Body of pancreas (tissue), 4 donors: ENCODE data around the gene GRAMD4. TPM values are rescaled to one million over a fixed set of nuclear protein-coding genes. Genes with fewer than 3 reads are reported as not detected.
A peak's percentile ranks its signal among the peaks of the same experiment; 100 is the strongest.

Source experiments
- ATAC-seq: fragments of 150-250 bp; one replicate; pipeline ENCODE4 v1.9.1; 2016
- DNase-seq, 4 donors: peaks; one replicate each; pipeline ENCODE4 v3.0.0-alpha.2; 2019
- H3K27ac ChIP-seq, 4 donors: fragments of 200-600 bp; sonication (generic); 1 replicate in 3 of 4; 2 replicates in 1 of 4; pipeline versions ENCODE4 v1.5.1 to v1.6.1; 2016 to 2019; ENCODE audit warnings: mild to moderate bottlenecking in 1 of 4, mixed read lengths in 1 of 4, moderate library complexity in 1 of 4
- H3K27me3 ChIP-seq, 2 donors: fragments of 200-600 bp; sonication (generic); one replicate each; pipeline ENCODE4 v1.6.0; 2016; ENCODE audit warnings: mild to moderate bottlenecking in 1 of 2
- H3K36me3 ChIP-seq, 2 donors: fragments of 200-600 bp; sonication (generic); replicated peaks in 1 of 2; 2 replicates each; pipeline ENCODE4 v1.5.1; 2016; ENCODE audit warnings: low read depth in 2 of 2; ENCODE audit not compliant: insufficient read depth in 1 of 2
- H3K4me1 ChIP-seq: fragments of 200-600 bp; sonication (generic); one replicate; pipeline ENCODE4 v1.6.0; 2016
- H3K4me3 ChIP-seq, 2 donors: fragments of 200-600 bp; sonication (generic); 1 replicate in 1 of 2; 2 replicates in 1 of 2; pipeline ENCODE4 v1.5.1; 2016 to 2019
- H3K9me3 ChIP-seq, 3 donors: fragments of 200-600 bp; sonication (generic); 1 replicate in 2 of 3; 2 replicates in 1 of 3; pipeline ENCODE4 v1.5.1; 2016
- POLR2A ChIP-seq, 3 donors: fragments of 450-650 bp; IDR thresholded peaks; one replicate each; pipeline ENCODE4 v1.6.1; 2016; ENCODE audit warnings: antibody characterized with exemption in 3 of 3, mild to moderate bottlenecking in 2 of 3
- WGBS, 2 donors: methylation state at CpG; one replicate each; pipeline ENCODE4 v1.1.5; 2017; 5-methylcytosine and 5-hydroxymethylcytosine counted together
- intact Hi-C: fragments of 100-400 bp; cut with DNase I; formaldehyde crosslinking; loops from one replicate; pipeline ENCODE4 v1.15.1; 2023
- total RNA-seq, 2 donors: library from RNA; depleted of rRNA; stranded (reverse); fragments of >200 nt; gene quantifications; one replicate each; pipeline ENCODE4 v1.1.0, GENCODE V29; 2016
- TF ChIP-seq, protein P1 (sequence below), 7 experiments: fragments of 450-650 bp in 4 of 7; fragments of 200-600 bp in 3 of 7; sonication (generic) in 3 of 7; IDR thresholded peaks; one replicate each; pipeline ENCODE4 v1.5.1; 2016 to 2019; ENCODE audit warnings: antibody characterized with exemption in 7 of 7

The GRAMD4 gene
- total RNA-seq, 2 donors from 2014 or later = 29.3 to 62.3 TPM

DNA sequence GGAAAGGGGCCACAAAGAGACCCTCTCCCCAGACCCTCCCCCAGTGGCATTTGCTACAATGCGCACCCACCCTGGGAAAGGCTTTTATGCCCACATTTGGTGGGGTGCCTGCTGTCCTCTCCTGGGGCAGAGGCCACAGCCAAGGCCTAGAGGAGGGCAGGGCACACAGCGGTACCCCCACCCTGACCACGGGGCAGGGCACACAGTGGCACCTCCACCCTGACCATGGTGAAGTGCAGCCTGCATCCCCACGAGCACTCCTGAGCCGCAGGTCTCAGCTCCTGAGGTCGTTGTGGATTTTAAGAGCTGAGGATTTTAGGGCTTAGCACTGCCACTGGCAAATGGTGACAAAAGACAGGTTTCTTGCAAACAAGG is 83.8 kb downstream of the GRAMD4 start:
- Histone ChIP-seq H3K36me3 (peaks cover 3 to 25% of the 10 kb centered on the region in 2 donors), H3K27me3 (no peaks in the 10 kb centered on the region), H3K27ac (no peak overlapping the region), H3K4me1 (peaks cover 20% of the 10 kb centered on the region), H3K9me3 (no peaks in the 10 kb centered on the region), H3K4me3 (no peak overlapping the region)
- WGBS, 2 donors = 96 to 100% methylated on average over 5 to 6 of the region's 6 CpGs
- ATAC-seq (no peak), DNase-seq (no peak)
- intact Hi-C loops = no loop called here
- no peak for TF ChIP-seq POLR2A (IDR thresholded peaks at IDR 0.05)
- TF ChIP-seq, protein P1, sequence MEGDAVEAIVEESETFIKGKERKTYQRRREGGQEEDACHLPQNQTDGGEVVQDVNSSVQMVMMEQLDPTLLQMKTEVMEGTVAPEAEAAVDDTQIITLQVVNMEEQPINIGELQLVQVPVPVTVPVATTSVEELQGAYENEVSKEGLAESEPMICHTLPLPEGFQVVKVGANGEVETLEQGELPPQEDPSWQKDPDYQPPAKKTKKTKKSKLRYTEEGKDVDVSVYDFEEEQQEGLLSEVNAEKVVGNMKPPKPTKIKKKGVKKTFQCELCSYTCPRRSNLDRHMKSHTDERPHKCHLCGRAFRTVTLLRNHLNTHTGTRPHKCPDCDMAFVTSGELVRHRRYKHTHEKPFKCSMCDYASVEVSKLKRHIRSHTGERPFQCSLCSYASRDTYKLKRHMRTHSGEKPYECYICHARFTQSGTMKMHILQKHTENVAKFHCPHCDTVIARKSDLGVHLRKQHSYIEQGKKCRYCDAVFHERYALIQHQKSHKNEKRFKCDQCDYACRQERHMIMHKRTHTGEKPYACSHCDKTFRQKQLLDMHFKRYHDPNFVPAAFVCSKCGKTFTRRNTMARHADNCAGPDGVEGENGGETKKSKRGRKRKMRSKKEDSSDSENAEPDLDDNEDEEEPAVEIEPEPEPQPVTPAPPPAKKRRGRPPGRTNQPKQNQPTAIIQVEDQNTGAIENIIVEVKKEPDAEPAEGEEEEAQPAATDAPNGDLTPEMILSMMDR (IDR thresholded peaks at IDR 0.05) = no peak

DNA sequence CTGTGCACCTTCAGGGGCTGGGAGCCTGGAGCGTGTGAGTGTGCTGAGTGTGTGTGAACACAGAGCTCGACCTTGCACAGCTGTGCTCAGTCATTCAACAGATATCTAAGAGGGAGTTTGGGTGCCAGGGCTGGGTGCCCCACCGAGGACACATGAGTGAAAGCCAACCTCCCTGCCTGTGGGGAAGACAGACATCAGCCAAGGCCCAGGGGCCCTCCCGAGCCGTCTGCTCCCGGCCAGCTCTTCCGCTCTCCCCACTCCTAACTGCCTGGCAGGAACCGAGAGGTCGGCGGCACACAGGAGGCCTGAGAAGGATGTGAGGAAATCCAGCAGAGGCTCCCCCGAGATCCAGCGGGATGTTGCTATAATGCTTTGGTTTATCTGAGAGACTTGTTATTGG is 85.9 kb downstream of the GRAMD4 start:
- H3K4me3 ChIP-seq = no peak overlapping the region
- intact Hi-C loops = no loop called here
- ATAC-seq (no peak), DNase-seq (no peak)
- no peak overlapping the region for H3K27ac ChIP-seq
- no peaks in the 10 kb centered on the region for H3K27me3 ChIP-seq
- peaks cover 20% of the 10 kb centered on the region for H3K4me1 ChIP-seq
- H3K9me3 ChIP-seq = no peaks in the 10 kb centered on the region
- H3K36me3 ChIP-seq = peaks cover 0 to 23% of the 10 kb centered on the region in 2 donors
- WGBS, 2 donors = 95 to 97% methylated on average over 9 to 12 of the region's 12 CpGs
- TF ChIP-seq POLR2A (IDR thresholded peaks at IDR 0.05) = no peak
- TF ChIP-seq, protein P1 (IDR thresholded peaks at IDR 0.05) = no peak

DNA sequence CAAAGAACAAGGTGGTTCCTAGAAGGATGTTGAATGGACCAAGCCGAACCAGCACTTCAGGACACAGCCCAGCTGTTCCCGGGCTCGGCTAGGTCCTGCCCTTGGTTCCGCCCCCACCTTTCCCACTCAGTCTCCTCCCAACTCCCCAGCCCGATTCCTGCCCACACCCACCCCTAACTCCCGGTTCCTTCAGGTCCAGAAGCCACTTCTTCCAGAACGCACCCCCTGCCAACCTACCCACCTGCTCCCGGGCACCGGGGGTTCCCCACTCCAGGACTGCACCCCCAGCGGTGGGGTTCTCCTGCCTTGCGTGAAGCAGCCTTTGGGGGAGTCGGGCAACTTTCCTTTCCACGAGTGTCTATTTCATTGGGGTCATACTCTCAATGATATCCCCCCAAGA is 87.1 kb downstream of the GRAMD4 start:
- peaks cover 20% of the 10 kb centered on the region for H3K4me1 ChIP-seq
- no peak overlapping the region for H3K27ac ChIP-seq
- no peaks in the 10 kb centered on the region for H3K9me3 ChIP-seq
- intact Hi-C loops = no loop called here
- H3K36me3 ChIP-seq = peaks cover 0 to 22% of the 10 kb centered on the region in 2 donors
- H3K4me3 ChIP-seq = no peak overlapping the region
- H3K27me3 ChIP-seq = no peaks in the 10 kb centered on the region
- TF ChIP-seq POLR2A (IDR thresholded peaks at IDR 0.05) = no peak
- TF ChIP-seq, protein P1 (IDR thresholded peaks at IDR 0.05) = no peak
- WGBS, 2 donors = 95 to 96% methylated on average over 12 to 13 of the region's 13 CpGs
- ATAC-seq (no peak), DNase-seq (no peak)

DNA sequence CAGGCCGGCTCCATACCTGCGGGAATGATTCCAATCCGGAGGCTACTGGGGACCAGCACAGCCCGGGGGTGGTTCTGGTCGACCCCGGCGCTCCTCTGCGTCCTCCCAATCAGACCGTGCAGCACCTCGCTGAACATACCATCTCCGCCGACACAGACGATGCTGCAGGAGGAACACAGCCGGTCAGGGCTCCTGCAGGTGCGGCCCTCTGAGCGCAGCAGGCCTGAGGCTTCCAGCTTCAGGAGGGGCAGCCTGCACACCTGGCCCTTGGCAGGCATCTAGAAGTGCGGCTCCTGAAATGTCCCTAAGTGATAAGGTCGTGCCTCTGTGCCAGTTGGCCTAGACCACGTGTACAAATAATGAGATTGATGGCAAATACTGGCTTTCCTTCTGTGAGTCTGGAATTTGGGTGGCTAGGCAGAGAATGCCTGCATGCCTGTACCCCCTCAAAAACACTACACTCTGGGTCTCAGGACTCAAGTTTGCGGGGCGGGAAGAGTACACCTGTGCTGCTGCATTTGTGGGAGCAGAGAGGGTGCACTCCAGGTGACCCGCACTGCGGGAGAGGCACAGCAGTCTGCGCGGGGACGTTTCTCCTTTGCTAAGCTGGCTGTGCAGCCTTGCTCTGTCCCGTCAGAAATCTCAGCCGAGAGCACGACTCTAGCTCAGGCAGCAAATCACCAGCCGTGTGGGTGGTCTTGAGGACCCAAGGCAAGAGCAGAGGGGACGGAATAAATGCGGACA is 87.8 kb downstream of the GRAMD4 start:
- peaks cover 20% of the 10 kb centered on the region for H3K4me1 ChIP-seq
- TF ChIP-seq, protein P1 (IDR thresholded peaks at IDR 0.05) = no peak
- TF ChIP-seq POLR2A (IDR thresholded peaks at IDR 0.05) = no peak
- H3K4me3 ChIP-seq = no peak overlapping the region
- no peaks in the 10 kb centered on the region for H3K27me3 ChIP-seq
- ATAC-seq = peak; percentile 75
- no peaks in the 10 kb centered on the region for H3K9me3 ChIP-seq
- peak; percentile 52 to 87 (median 76) for DNase-seq
- peaks cover 0 to 24% of the 10 kb centered on the region in 2 donors for H3K36me3 ChIP-seq
- H3K27ac ChIP-seq = no peak overlapping the region
- intact Hi-C loops = no loop called here
- WGBS, 2 donors = 46 to 57% methylated on average over 15 to 31 of the region's 32 CpGs
